ENCODE data around the gene C1orf174. TPM values are rescaled to one million over a fixed set of nuclear protein-coding genes. Genes with fewer than 3 reads are reported as not detected.

C1orf174 gene
- total and polyA plus RNA-seq, 2 of the 4 experiments (the other 2 are of a cell fraction): 26.7 to 45.7 TPM

DNA sequence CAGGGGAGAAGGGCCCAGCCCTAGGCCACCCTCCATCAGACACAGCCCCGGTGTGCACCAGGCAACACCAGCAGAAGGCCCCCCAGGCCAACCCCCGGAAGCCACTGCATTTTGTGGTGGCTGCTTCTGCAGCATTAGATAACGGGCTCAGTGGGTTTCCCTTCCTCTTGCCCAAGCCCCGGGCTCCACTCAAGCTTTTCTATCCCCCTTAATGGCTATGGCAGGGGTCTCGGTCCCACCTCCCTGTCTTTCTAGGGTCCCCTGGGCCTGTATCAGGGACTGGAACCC lies 18.9 kb downstream of the C1orf174 start:
- no peak overlapping the region for H3K27ac ChIP-seq (ENCODE audit: insufficient read depth, low read length)
- ATAC-seq (ENCODE audit: low read depth): no peak
- BruUV-seq (replicated peaks): no TSS peak
- H2AK5ac ChIP-seq (ENCODE audit: low read depth, low read length): no peak overlapping the region
- H3K9me3 ChIP-seq (ENCODE audit: control insufficient read depth, insufficient read depth, low read length): peaks cover 10% of the 10 kb centered on the region
- no peak overlapping the region for H3K4me2 ChIP-seq (ENCODE audit: low read depth, low read length)
- no peak overlapping the region for H3K4ac ChIP-seq (ENCODE audit: low read depth, low read length)
- in situ Hi-C loops (cut with MboI; ENCODE audit: low sequenced_read_pairs): loop anchor here (5.0 kb wide), 1 partner anchor 49 kb away; no protein-coding TSS in a partner anchor
- DNase-seq: no peak
- H3K56ac ChIP-seq (ENCODE audit: extremely low read depth, insufficient read depth, low read length): no peak overlapping the region
- no peak overlapping the region for H3K9ac ChIP-seq (ENCODE audit: low read depth, low read length)
- no peak overlapping the region for H3K14ac ChIP-seq (replicated peaks; ENCODE audit: low read depth, low read length)
- POLR2A ChIA-PET (ENCODE audit: unreplicated experiment): no interaction called here
- H2BK20ac ChIP-seq (ENCODE audit: low read depth, low read length): no peak overlapping the region
- intact Hi-C loops (cut with micrococcal nuclease): no loop called here
- no peak overlapping the region for H4K8ac ChIP-seq (ENCODE audit: low read depth in 2 of 2, low read length in 2 of 2)
- no peak overlapping the region for H3K18ac ChIP-seq (ENCODE audit: low read depth, low read length)
- no peaks in the 10 kb centered on the region for H3K79me1 ChIP-seq (ENCODE audit: low read depth in 1 of 2, low read length in 2 of 2)
- no peak overlapping the region for H2AK9ac ChIP-seq (replicated peaks; ENCODE audit: low read depth, low read length, poor library complexity)
- no peak overlapping the region for H3K23ac ChIP-seq (ENCODE audit: low read depth, low read length)
- no peak overlapping the region for H2BK120ac ChIP-seq (ENCODE audit: low read depth, low read length)
- H2BK5ac ChIP-seq (ENCODE audit: low read depth, low read length, poor library complexity, severe bottlenecking): no peak overlapping the region
- no peaks in the 10 kb centered on the region for H3K4me1 ChIP-seq (ENCODE audit: control insufficient read depth, insufficient read depth, low read length)
- CTCF ChIA-PET: no interaction called here
- H3K9me1 ChIP-seq (ENCODE audit: insufficient read depth, low read length): no peaks in the 10 kb centered on the region
- H3K36me3 ChIP-seq (ENCODE audit: control insufficient read depth, insufficient read depth, low read length): peaks cover 24% of the 10 kb centered on the region
- dilution Hi-C loops (cut with HindIII; ENCODE audit: low sequenced_read_pairs, unreplicated experiment): no loop called here
- TF ChIP-seq CEBPB (IDR thresholded peaks at IDR 0.05; ENCODE audit: low read depth, low read length): no peak
- TF ChIP-seq, protein P1, sequence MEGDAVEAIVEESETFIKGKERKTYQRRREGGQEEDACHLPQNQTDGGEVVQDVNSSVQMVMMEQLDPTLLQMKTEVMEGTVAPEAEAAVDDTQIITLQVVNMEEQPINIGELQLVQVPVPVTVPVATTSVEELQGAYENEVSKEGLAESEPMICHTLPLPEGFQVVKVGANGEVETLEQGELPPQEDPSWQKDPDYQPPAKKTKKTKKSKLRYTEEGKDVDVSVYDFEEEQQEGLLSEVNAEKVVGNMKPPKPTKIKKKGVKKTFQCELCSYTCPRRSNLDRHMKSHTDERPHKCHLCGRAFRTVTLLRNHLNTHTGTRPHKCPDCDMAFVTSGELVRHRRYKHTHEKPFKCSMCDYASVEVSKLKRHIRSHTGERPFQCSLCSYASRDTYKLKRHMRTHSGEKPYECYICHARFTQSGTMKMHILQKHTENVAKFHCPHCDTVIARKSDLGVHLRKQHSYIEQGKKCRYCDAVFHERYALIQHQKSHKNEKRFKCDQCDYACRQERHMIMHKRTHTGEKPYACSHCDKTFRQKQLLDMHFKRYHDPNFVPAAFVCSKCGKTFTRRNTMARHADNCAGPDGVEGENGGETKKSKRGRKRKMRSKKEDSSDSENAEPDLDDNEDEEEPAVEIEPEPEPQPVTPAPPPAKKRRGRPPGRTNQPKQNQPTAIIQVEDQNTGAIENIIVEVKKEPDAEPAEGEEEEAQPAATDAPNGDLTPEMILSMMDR (conservative IDR thresholded peaks at IDR 0.05; ENCODE audit: low read depth, low read length): no peak
- TF ChIP-seq RAD21 (IDR thresholded peaks at IDR 0.05; ENCODE audit: low read length): no peak
- TF ChIP-seq CHD1 (IDR thresholded peaks at IDR 0.05; ENCODE audit: low read depth, low read length): no peak
- TF ChIP-seq, protein P2, sequence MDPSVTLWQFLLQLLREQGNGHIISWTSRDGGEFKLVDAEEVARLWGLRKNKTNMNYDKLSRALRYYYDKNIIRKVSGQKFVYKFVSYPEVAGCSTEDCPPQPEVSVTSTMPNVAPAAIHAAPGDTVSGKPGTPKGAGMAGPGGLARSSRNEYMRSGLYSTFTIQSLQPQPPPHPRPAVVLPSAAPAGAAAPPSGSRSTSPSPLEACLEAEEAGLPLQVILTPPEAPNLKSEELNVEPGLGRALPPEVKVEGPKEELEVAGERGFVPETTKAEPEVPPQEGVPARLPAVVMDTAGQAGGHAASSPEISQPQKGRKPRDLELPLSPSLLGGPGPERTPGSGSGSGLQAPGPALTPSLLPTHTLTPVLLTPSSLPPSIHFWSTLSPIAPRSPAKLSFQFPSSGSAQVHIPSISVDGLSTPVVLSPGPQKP (IDR thresholded peaks at IDR 0.05; ENCODE audit: borderline replicate concordance, low read depth, low read length): no peak
- no peak for TF ChIP-seq BHLHE40 (IDR thresholded peaks at IDR 0.05; ENCODE audit: low read depth, low read length)
- TF ChIP-seq USF2 (IDR thresholded peaks at IDR 0.05; ENCODE audit: low read depth, low read length): no peak
- no peak overlapping the region for H2BK15ac ChIP-seq (ENCODE audit: low read depth, low read length)
- no peaks in the 10 kb centered on the region for H4K20me1 ChIP-seq (ENCODE audit: insufficient read depth, low read length)
- no peak overlapping the region for H2AFZ ChIP-seq (replicated peaks; ENCODE audit: low read length, poor library complexity)
- WGBS, 2 experiments (ENCODE audit: extremely low coverage in 2 of 2, insufficient read length in 1 of 2): no CpG with 5 or more reads among the region's 5 CpGs
- no peak overlapping the region for H4K91ac ChIP-seq (ENCODE audit: insufficient read depth, low read depth, low read length)
- H3K27me3 ChIP-seq (ENCODE audit: control insufficient read depth, insufficient read depth, low read length): no peaks in the 10 kb centered on the region
- no peak overlapping the region for H4K5ac ChIP-seq (ENCODE audit: low read depth, low read length)
- no peak overlapping the region for H3K4me3 ChIP-seq (ENCODE audit: insufficient read depth, low read depth, low read length)

All from IMR-90 (cell line).